IMR-90 (cell line): ENCODE measurements around the gene SCAMP4.

Experiments
- CEBPB ChIP-seq: IDR thresholded peaks from 2 replicates; pipeline ENCODE4 v1.6.1; 2012; ENCODE audit warnings: low read depth, low read length, improper control_type of control experiment
- CHD1 ChIP-seq: IDR thresholded peaks from 2 replicates; pipeline ENCODE4 v1.6.1; 2012; ENCODE audit warnings: low read depth, low read length, improper control_type of control experiment
- FOS ChIP-seq: fragments of 150-350 bp; IDR thresholded peaks from 2 replicates; pipeline ENCODE4 v1.6.1; 2016; ENCODE audit warnings: low read depth, low read length
- MAFK ChIP-seq: IDR thresholded peaks from 2 replicates; pipeline ENCODE4 v1.6.1; 2012; ENCODE audit warnings: low read depth, low read length, improper control_type of control experiment
- MAZ ChIP-seq: IDR thresholded peaks from 2 replicates; pipeline ENCODE4 v1.6.1; 2012; ENCODE audit warnings: low read depth, mild to moderate bottlenecking, low read length, improper control_type of control experiment, moderate library complexity, borderline replicate concordance
- MXI1 ChIP-seq: IDR thresholded peaks from 2 replicates; pipeline ENCODE4 v1.6.1; 2012; ENCODE audit warnings: low read depth, mild to moderate bottlenecking, low read length, moderate library complexity, borderline replicate concordance
- POLR2A ChIP-seq: IDR thresholded peaks from 2 replicates; pipeline ENCODE4 v1.6.1; 2012; ENCODE audit warnings: mild to moderate bottlenecking, low read depth, low read length
- RAD21 ChIP-seq: IDR thresholded peaks from 2 replicates; pipeline ENCODE4 v1.6.1; 2012; ENCODE audit warnings: low read length, improper control_type of control experiment
- RCOR1 ChIP-seq: IDR thresholded peaks from 2 replicates; pipeline ENCODE4 v1.6.1; 2012; ENCODE audit warnings: mild to moderate bottlenecking, low read length, improper control_type of control experiment; ENCODE audit not compliant: insufficient replicate concordance
- RFX5 ChIP-seq: IDR thresholded peaks from 2 replicates; pipeline ENCODE4 v1.8.0; 2012; ENCODE audit warnings: low read depth, mild to moderate bottlenecking, low read length, moderate library complexity
- SMC3 ChIP-seq: fragments of 150-350 bp; IDR thresholded peaks from 2 replicates; pipeline ENCODE4 v1.6.1; 2016; ENCODE audit warnings: low read depth, mild to moderate bottlenecking, antibody characterized with exemption, low read length, moderate library complexity
- TF ChIP-seq, protein P1 (sequence below): conservative IDR thresholded peaks from 2 replicates; pipeline ENCODE4 v1.5.1; 2012; ENCODE audit warnings: mild to moderate bottlenecking, low read depth, low read length, improper control_type of control experiment
- TF ChIP-seq, protein P2 (sequence below): fragments of 150-350 bp; IDR thresholded peaks from 2 replicates; pipeline ENCODE4 v1.6.1; 2016; ENCODE audit warnings: low read depth, mild to moderate bottlenecking, low read length, moderate library complexity, borderline replicate concordance
- TF ChIP-seq, protein P3 (sequence below): fragments of 150-350 bp; IDR thresholded peaks from 2 replicates; pipeline ENCODE4 v1.6.1; 2017; ENCODE audit warnings: mild to moderate bottlenecking, antibody characterized with exemption, low read length, low read depth

DNA sequence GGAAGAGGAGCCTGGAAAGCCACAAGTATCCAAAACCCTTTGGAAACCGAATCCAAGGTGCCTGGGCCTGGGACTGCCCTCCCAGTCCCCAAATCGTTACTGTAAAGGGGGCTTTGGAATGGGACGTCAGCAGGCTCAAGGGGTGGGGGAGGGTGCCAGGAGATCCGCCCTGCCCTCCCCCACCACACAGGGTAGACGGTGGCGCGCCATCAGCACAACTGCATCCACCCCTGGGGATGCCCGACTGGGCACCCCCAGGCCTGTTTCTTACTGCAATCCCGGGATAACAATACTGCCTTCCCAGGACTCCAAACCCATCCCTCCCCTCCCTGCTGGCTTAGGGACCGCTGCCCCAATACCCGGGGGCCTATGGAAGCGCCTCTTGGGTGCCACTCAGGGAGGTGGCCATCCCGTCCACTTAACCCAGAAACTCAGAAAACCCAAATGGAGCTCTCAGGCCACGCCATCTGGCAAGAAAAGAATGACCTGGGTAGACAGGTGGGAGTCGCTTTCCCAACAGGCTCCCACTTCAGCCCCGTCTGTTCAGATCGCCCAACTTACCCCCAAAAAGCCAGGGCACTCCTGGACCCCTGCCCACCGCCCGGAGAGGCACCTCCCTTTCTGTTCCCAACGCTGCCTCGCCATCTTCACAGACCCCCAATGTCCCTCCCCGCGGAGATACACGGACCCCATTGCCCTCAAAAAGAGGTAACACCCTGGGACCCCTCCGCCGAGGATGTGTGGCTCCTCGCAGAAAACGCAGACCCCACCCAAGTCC, 44.2 kb upstream of the SCAMP4 start:
- TF ChIP-seq, protein P1, sequence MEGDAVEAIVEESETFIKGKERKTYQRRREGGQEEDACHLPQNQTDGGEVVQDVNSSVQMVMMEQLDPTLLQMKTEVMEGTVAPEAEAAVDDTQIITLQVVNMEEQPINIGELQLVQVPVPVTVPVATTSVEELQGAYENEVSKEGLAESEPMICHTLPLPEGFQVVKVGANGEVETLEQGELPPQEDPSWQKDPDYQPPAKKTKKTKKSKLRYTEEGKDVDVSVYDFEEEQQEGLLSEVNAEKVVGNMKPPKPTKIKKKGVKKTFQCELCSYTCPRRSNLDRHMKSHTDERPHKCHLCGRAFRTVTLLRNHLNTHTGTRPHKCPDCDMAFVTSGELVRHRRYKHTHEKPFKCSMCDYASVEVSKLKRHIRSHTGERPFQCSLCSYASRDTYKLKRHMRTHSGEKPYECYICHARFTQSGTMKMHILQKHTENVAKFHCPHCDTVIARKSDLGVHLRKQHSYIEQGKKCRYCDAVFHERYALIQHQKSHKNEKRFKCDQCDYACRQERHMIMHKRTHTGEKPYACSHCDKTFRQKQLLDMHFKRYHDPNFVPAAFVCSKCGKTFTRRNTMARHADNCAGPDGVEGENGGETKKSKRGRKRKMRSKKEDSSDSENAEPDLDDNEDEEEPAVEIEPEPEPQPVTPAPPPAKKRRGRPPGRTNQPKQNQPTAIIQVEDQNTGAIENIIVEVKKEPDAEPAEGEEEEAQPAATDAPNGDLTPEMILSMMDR: no peak
- TF ChIP-seq, protein P2, sequence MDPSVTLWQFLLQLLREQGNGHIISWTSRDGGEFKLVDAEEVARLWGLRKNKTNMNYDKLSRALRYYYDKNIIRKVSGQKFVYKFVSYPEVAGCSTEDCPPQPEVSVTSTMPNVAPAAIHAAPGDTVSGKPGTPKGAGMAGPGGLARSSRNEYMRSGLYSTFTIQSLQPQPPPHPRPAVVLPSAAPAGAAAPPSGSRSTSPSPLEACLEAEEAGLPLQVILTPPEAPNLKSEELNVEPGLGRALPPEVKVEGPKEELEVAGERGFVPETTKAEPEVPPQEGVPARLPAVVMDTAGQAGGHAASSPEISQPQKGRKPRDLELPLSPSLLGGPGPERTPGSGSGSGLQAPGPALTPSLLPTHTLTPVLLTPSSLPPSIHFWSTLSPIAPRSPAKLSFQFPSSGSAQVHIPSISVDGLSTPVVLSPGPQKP: no peak
- TF ChIP-seq MAFK (no peak), CEBPB (no peak), MXI1 (no peak), RAD21 (no peak), RCOR1 (no peak), POLR2A (no peak), SMC3 (no peak), FOS (no peak), MAZ (no peak), CHD1 (no peak), RFX5 (no peak)
- TF ChIP-seq, protein P3, sequence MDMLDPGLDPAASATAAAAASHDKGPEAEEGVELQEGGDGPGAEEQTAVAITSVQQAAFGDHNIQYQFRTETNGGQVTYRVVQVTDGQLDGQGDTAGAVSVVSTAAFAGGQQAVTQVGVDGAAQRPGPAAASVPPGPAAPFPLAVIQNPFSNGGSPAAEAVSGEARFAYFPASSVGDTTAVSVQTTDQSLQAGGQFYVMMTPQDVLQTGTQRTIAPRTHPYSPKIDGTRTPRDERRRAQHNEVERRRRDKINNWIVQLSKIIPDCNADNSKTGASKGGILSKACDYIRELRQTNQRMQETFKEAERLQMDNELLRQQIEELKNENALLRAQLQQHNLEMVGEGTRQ: no peak
